ENCODE data around the gene RAB4B. TPM values are rescaled to one million over a fixed set of nuclear protein-coding genes. Genes with fewer than 3 reads are reported as not detected.
"Not testable (repeated sequence)": the region's sequence is repeated elsewhere in the genome, so short reads cannot be mapped to it uniquely, and the experiment has no call there.

The RAB4B gene
- total RNA-seq, 1 donor from 2014 or later = 43.2 TPM

DNA sequence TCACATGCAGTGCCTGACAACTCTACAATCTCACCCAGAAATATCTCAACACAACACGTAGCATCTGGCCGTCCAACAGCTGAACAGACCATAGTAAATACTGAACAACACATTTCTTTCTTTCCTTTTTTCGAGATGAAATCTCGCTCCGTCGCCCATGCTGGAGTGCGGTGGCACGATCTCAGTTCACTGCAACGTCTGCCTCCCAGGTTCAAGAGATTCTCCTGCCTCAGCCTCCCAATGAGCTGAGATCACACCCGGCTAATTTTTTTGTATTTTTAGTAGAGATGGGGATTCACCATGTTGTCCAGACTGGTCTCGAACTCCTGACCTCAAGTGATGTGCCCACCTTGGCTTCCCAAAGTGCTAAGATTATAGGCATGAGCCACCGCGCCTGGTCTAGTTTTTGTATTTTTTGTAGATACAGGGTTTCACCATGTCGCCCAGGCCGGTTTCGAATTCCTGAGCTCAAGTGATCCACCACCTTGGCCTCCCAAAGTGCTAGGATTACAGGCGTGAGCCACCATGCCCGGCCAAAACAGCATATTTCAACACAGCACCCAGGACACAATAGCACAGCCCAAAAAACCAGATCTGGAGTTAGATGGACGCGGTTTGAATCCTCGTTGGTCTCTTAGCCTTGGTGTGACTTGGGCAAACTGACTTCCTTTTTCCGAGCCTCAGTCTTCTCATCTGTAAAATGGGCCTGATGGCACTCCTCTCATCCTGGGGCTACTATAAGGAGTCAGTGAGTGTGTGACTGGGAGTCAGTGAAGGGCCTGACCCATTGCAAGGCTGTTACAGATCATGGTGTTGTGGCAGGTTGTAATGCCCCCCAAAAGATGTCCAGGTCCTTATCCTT lies 49.6 kb downstream of the RAB4B start:
- Mint-ChIP-seq H3K9me3 (ENCODE audit: unreplicated experiment) (peaks cover 1% of the 10 kb centered on the region), H3K27me3 (ENCODE audit: unreplicated experiment) (peaks cover 4% of the 10 kb centered on the region), H3K36me3 (ENCODE audit: unreplicated experiment) (peaks cover 9% of the 10 kb centered on the region), H3K4me1 (ENCODE audit: low read depth, unreplicated experiment) (no peaks in the 10 kb centered on the region), H3K27ac (ENCODE audit: unreplicated experiment) (no peak overlapping the region), H3K4me3 (ENCODE audit: unreplicated experiment) (no peak overlapping the region)
- TF ChIP-seq, protein P1, sequence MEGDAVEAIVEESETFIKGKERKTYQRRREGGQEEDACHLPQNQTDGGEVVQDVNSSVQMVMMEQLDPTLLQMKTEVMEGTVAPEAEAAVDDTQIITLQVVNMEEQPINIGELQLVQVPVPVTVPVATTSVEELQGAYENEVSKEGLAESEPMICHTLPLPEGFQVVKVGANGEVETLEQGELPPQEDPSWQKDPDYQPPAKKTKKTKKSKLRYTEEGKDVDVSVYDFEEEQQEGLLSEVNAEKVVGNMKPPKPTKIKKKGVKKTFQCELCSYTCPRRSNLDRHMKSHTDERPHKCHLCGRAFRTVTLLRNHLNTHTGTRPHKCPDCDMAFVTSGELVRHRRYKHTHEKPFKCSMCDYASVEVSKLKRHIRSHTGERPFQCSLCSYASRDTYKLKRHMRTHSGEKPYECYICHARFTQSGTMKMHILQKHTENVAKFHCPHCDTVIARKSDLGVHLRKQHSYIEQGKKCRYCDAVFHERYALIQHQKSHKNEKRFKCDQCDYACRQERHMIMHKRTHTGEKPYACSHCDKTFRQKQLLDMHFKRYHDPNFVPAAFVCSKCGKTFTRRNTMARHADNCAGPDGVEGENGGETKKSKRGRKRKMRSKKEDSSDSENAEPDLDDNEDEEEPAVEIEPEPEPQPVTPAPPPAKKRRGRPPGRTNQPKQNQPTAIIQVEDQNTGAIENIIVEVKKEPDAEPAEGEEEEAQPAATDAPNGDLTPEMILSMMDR (IDR thresholded peaks at IDR 0.05; ENCODE audit: partially characterized antibody, unreplicated experiment) = no peak
- no peak for DNase-seq

DNA sequence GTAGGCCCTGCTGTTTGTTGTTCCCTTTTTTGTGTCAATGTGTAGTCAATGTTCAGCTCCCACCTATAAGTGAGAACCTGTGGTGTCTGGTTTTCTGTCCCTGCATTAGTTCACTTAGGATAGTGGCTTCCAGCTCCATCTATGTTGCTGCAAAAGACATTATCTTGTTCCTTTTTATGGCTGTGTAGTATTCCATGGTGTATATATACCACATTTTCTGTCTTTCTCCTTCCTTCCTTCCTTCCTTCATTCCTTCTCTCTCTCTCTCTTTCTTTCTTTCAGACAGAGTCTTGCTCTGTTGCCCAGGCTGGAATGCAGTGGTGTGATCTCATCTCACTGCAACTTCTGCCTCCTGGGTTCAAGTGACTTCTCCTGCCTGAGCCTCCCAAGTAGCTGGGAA lies 51.2 kb downstream of the RAB4B start:
- TF ChIP-seq, protein P1 (IDR thresholded peaks at IDR 0.05; ENCODE audit: partially characterized antibody, unreplicated experiment) = no peak
- Mint-ChIP-seq H3K4me1 (ENCODE audit: low read depth, unreplicated experiment) (no peaks in the 10 kb centered on the region), H3K9me3 (ENCODE audit: unreplicated experiment) (peaks cover 1% of the 10 kb centered on the region), H3K36me3 (ENCODE audit: unreplicated experiment) (peaks cover 9% of the 10 kb centered on the region), H3K4me3 (ENCODE audit: unreplicated experiment) (no peak overlapping the region), H3K27ac (ENCODE audit: unreplicated experiment) (no peak overlapping the region), H3K27me3 (ENCODE audit: unreplicated experiment) (peaks cover 4% of the 10 kb centered on the region)
- no peak for DNase-seq

DNA sequence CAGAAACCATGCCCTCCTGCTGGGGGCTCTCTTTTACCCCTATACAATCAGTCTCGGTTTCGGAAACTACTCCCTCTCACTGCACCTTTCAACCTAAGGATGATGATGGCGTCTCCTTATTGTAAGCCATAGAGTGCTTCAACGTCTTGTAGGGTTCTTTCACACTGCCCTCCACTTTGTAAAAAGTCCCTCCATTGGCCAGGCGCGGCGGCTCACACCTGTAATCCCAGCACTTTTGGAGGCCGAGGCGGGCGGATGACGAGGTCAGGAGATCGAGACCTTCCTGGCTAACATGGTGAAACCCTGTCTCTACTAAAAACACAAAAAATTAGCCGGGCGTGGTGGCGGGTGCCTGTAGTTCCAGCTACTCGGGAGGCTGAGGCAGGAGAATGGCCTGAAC lies 52.7 kb downstream of the RAB4B start:
- not testable (repeated sequence) for H3K27me3 Mint-ChIP-seq (ENCODE audit: unreplicated experiment); H3K36me3 Mint-ChIP-seq (ENCODE audit: unreplicated experiment); H3K4me1 Mint-ChIP-seq (ENCODE audit: low read depth, unreplicated experiment); H3K9me3 Mint-ChIP-seq (ENCODE audit: unreplicated experiment); DNase-seq; H3K4me3 Mint-ChIP-seq (ENCODE audit: unreplicated experiment); H3K27ac Mint-ChIP-seq (ENCODE audit: unreplicated experiment)

DNA sequence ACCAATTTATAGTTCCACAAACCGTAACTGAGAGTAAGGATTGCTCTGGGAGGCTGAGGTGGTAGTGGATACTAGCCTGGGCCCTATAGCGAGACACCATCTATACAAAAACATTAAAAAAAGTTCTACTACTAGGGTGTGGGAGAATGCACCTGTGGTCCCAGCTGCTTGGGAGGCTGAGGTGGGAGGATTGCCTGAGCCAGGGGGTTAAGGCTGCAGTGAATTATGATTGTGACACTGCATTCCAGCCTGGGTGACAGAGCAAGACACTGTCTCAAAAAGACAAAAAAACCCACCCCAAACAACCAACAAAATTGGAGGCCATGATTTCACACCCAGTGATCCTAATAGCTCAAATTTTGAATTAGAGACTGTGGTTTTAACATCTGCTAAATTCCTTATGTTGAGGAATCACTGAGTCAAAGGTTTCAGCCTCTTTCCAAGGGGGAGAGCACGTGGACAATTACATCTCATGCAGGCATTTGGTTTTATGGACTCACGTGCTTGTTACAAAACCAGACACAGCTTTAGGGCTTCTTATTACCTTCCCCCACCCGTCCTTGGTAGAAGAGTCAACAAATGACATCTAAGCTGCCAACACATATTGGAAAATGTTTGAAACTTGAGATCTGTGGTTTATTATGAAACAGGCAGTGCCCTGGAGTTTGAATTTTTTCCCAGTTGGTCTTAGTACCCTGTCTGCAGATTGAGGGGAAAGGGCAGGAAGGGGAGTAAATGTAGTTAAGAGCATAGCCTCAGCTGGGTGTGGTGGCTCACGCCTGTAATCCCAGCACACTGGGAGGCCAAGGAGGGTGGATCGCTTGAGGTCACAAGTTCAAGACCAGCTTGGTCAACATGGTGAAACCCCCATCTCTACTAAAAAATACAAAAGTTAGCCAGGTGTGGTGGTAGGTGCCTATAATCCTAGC lies 53.7 kb downstream of the RAB4B start:
- Mint-ChIP-seq H3K9me3 (ENCODE audit: unreplicated experiment) (no peaks in the 10 kb centered on the region), H3K4me3 (ENCODE audit: unreplicated experiment) (no peak overlapping the region), H3K4me1 (ENCODE audit: low read depth, unreplicated experiment) (no peaks in the 10 kb centered on the region), H3K36me3 (ENCODE audit: unreplicated experiment) (peaks cover 7% of the 10 kb centered on the region), H3K27ac (ENCODE audit: unreplicated experiment) (no peak overlapping the region), H3K27me3 (ENCODE audit: unreplicated experiment) (peaks cover 5% of the 10 kb centered on the region)
- TF ChIP-seq, protein P1 (IDR thresholded peaks at IDR 0.05; ENCODE audit: partially characterized antibody, unreplicated experiment) = no peak
- DNase-seq = no peak

DNA sequence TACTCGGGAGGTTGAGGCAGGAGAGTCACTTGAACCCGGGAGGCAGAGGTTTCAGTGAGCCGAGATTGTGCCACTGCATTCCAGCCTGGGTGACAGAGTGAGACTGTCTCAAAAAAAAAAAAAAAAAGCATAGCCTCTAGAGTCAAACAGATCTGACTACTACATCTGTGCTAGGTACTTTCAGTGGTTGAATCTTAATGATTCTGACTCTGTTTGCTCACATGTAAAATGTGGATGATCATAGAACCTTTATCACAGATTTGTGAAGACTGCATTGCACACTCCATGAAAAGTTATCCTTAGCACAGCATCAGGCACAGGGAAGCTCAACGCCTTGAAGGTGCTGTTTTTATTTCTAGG lies 54.4 kb downstream of the RAB4B start:
- not testable (repeated sequence) for H3K4me1 Mint-ChIP-seq (ENCODE audit: low read depth, unreplicated experiment); H3K27ac Mint-ChIP-seq (ENCODE audit: unreplicated experiment); H3K36me3 Mint-ChIP-seq (ENCODE audit: unreplicated experiment); H3K9me3 Mint-ChIP-seq (ENCODE audit: unreplicated experiment); DNase-seq; H3K27me3 Mint-ChIP-seq (ENCODE audit: unreplicated experiment); H3K4me3 Mint-ChIP-seq (ENCODE audit: unreplicated experiment)

DNA sequence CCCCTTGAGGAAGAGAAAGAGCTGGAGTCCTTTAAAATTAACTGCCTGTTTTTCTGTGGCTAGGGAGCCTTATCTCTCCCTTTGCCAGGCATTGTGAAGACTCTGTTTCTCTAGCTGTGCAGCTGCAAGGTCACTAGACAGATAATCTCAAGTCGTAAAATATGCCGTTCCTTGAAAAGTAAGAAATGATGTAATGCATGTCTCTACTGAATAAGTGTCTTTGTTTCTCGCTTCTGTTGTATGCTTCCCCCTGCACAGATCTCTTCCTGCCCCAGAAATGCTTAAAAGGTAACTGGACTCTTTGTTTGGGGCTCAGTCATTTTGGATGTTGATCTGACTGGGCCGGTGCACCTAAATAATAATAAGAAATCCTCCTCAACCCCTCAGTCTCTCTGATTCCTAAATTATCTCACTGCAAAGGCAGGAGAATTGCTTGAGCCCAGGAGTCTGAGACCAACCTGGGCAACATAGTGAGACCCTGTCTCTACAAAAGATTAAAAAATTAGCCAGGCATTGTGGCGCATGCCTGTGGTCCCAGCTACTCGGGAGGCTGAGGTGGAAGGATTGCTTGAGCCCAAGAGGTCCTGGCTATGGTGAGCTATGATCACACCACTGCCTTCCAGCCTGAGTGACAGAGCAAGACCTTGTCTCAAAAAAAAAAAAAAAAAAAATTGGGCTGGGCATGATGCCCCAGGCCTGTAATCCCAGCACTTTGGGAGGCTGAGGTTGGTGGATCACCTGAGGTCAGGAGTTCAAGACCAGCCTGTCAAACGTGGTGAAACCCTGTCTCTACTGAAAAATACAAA lies 55.9 kb downstream of the RAB4B start:
- H3K36me3 Mint-ChIP-seq (ENCODE audit: unreplicated experiment); H3K27ac Mint-ChIP-seq (ENCODE audit: unreplicated experiment); H3K9me3 Mint-ChIP-seq (ENCODE audit: unreplicated experiment); DNase-seq; H3K4me1 Mint-ChIP-seq (ENCODE audit: low read depth, unreplicated experiment); H3K27me3 Mint-ChIP-seq (ENCODE audit: unreplicated experiment); H3K4me3 Mint-ChIP-seq (ENCODE audit: unreplicated experiment): not testable (repeated sequence)
